Measurements from ENCODE around the gene KLF13.

- no peak for TF ChIP-seq POLR2A (IDR thresholded peaks at IDR 0.05)
- TF ChIP-seq CTCF (IDR thresholded peaks at IDR 0.05) = no peak
Measured at GRCh38 chr15:31291048-31291578, 35.5 kb upstream of the KLF13 start.

Measured in vagina (tissue), 2 donors.